C4-2B (cell line): ENCODE results near the gene DHX38.

ENCODE experiments used
- CTCF ChIP-seq: fragments of 450-650 bp; conservative IDR thresholded peaks from 2 replicates; pipeline ENCODE4 v1.5.1; 2017; ENCODE audit warnings: mild to moderate bottlenecking
- ZFX ChIP-seq: fragments of 450-650 bp; IDR thresholded peaks from 2 replicates; pipeline ENCODE4 v1.6.1; 2017

DNA sequence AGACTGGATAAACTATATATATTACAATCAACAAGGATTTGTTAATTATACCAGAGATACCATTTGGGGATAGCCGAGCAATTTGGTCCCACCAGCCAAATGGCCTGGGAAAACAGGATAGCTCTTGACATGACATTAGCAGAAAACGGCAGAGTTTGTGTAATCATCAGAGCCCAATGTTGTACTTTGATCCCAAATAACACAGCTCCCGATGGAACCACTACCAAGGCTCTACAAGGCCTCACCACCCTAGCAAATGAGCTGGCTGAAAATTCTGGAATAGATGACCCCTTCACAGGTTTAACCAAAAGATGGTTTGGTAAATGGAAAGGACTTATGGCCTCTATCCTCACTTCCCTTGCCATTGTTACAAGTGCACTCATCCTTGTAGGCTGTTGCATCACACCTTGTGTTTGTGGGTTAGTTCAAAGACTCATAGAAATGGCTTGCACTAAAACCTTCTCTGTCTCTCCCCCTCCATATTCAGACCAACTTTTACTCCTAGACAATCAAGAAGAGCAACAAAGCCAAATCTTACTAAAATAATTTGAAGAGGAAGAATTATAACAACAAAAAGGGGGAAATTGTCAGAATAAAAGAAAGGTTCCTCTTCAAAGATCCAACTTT lies 9.8 kb upstream of the DHX38 start:
- TF ChIP-seq CTCF (no peak), ZFX (no peak)
